ENCODE results near the gene POPDC2. TPM values are rescaled to one million over a fixed set of nuclear protein-coding genes. Genes with fewer than 3 reads are reported as not detected.

The POPDC2 gene
- total RNA-seq, 1 donor from 2014 or later = 1.6 TPM

- DNase-seq (ENCODE audit: extremely low read depth, low read depth, low spot score) = no peak
These were observed 17.5 kb downstream of the POPDC2 start for GRCh38 chr3:119642746-119643473.

GRCh38 chr3:119641416-119641815 is 19.0 kb downstream of the POPDC2 start:
- DNase-seq (ENCODE audit: extremely low read depth, low read depth, low spot score) = no peak

- no peak for DNase-seq (ENCODE audit: extremely low read depth, low read depth, low spot score)
These were observed 20.7 kb downstream of the POPDC2 start for GRCh38 chr3:119639494-119640350.

DNA sequence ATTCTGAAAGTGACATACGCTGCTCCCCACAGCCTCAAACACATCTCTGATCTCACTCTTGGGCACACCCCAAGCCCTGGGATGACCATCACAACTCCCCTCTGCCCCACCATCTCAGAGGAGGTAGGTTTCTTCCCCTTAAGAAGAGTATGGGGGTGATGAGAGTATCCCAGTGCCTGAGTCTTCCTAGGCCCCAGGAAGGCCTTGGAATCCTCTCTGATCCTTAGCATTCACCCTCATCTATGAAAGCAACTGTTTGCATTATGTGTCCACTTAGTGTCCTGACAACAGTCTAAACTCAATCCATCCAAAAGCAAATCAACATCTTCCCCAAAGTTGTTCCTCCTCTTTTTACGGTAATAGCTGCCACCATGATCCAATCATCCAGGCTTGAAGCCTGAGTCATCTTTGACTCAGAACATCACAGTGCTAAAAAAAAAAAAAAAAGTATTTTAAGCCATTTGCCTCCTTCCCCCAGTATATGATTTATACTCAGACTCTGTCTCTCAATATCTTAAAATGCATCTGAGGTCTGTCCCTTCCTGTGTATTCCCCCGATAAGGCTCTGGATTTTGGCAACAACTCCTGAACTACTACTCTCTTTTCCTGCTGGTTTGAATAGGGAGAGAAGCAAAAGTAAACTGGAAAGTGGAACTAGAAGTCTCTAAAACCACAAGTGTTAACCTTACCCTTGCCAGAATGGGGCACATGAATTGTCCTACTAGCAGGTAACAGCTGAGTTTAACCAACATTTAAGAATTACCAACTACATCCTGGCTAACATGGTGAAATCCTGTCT is 22.5 kb downstream of the POPDC2 start:
- peak; percentile 81 for DNase-seq (ENCODE audit: extremely low read depth, low read depth, low spot score)

- DNase-seq (ENCODE audit: extremely low read depth, low read depth, low spot score) = no peak
These were observed 23.3 kb downstream of the POPDC2 start for GRCh38 chr3:119636891-119637611.

GRCh38 chr3:119636249-119636648 is 24.1 kb downstream of the POPDC2 start:
- peak; percentile 39 for DNase-seq (ENCODE audit: extremely low read depth, low read depth, low spot score)

DNA sequence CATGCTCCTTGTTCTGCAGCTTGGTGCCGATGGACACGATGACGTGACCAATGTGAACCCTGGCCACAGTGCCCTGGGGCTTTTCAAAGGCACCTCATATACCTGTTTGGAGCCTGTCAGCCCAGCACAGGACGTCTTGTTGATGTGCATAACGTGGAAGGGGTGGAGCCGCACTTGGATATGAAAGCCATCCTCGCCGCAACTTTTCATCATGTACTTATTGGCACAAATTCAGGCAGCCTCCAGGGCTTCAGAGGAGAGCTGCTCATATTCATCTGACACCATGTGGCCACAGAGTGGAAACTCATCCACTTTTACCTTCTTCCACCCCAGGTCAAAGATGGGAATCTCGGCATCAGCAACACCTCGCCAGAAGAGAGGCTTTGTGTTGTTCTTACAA is 24.7 kb downstream of the POPDC2 start:
- DNase-seq (ENCODE audit: extremely low read depth, low read depth, low spot score) = no peak

DNA sequence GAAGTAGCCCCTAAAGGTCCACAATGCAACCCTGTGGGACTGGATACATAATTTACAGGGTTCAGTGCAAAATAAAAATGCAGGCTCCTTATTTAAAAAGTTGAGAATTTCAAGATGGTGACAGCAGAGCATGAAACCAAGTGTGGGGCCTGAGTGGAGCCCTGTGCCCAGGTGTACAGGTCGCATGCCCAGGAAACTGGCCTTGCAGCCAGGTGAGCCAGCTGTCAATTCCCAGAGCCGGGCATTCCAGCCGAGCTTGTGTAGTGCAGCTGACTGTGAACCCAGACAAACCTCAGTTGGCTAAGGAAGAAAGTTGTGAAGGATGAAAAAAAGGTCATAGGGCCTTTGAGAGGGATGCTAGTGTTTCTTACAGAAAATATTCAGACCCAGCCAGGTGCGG is 27.6 kb downstream of the POPDC2 start:
- no peak for DNase-seq (ENCODE audit: extremely low read depth, low read depth, low spot score)

- DNase-seq (ENCODE audit: extremely low read depth, low read depth, low spot score) = no peak
These were observed 28.2 kb downstream of the POPDC2 start for GRCh38 chr3:119632216-119632615.

DNA sequence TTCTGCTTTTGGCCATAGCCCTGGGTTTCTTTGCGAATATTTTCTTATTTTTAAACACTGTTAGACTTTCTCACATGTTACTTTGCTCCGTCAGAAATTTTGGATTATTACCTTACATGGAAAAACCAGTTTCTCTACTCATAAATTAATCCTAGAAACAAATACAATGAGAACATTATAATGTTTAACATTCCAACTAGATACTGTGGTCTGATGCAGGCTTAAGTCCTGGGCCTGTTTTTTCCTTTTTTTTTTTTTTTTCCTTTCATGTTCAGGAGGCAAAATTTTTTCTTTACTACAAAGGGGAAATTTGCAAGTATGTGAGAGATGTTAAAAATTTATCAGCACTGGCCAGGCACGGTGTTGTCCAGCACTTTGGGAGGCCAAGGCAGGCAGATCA is 28.9 kb downstream of the POPDC2 start:
- DNase-seq (ENCODE audit: extremely low read depth, low read depth, low spot score) = no peak

DNA sequence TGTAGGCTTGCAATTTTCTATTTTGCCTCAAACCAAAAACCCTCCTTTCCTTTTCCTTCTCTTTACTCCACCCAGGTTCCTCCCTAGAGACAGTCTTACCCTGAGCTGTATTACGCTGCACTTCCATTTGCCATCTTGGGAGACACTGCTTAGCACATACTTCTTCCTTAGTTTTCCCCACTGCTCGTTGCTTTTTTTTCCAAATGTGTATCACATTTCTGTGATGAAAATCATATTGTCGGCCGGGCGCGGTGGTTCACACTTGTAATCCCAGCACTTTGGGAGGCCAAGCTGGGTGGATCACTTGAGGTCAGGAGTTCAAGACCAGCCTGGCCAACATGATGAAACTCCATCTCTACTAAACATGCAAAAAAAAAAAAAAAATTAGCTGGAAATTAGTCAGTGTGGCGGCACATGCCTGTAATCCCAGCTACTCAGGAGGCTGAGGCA is 29.5 kb downstream of the POPDC2 start:
- no peak for DNase-seq (ENCODE audit: extremely low read depth, low read depth, low spot score)

DNA sequence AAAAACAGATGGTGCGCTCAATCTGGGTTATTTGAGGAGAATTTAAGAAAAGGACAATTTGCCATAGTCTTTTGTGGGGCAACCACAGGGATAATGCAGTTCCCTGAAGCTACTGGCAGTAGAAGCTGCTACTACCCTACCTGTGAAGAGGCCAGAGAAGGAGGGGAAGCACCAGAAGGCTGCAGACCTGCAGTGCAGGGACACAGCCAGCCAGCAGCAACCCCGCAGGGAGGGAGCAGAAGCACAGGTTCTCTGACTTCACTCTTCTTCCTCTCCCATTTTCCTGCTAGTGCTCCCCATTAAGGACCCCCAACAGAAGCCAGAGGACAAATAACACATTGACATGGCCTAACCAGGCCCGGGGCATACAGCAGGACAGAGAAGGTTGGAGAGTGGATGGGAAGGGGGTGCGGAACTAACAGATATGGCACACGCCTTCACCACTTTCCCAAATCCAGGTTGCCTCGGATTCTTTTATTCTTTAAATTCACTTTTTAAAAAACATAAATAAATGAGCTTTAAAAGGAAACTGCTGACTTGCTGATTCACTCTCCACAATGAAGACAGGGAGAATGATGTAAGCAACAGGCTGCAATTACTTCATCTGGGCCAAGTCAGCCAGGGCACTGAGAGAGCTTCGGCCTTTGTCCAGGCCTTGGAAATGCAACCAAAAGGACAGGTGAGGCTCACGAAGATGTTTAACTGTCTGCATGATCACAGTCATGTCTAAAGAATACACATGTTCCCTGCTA is 30.1 kb downstream of the POPDC2 start:
- DNase-seq (ENCODE audit: extremely low read depth, low read depth, low spot score) = no peak

- no peak for DNase-seq (ENCODE audit: extremely low read depth, low read depth, low spot score)
These were observed 31.5 kb downstream of the POPDC2 start for GRCh38 chr3:119628816-119629445.

- no peak for DNase-seq (ENCODE audit: extremely low read depth, low read depth, low spot score)
These were observed 32.0 kb downstream of the POPDC2 start for GRCh38 chr3:119628390-119628789.

DNA sequence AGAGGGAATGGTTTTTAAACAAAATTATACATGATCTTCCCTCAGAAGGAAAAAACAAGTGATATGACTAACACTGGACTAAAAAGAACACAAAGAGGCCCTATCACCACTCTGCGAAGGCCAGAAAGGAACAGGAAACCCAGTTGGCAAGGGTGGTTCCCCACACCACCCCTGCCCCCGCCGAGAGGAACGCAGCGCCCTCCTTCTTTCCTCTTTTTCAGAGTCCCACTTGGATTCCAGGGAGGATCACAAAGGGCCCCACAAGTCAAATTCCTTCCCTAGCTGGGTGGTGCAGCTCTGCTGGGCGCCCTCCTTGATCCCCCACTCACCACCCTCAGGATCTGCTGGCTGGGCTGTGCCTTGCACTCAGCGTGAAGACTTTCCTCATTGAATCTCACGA is 32.9 kb downstream of the POPDC2 start:
- no peak for DNase-seq (ENCODE audit: extremely low read depth, low read depth, low spot score)

- no peak for DNase-seq (ENCODE audit: extremely low read depth, low read depth, low spot score)
These were observed 34.2 kb downstream of the POPDC2 start for GRCh38 chr3:119626196-119626595.

GRCh38 chr3:119625451-119626153 is 34.8 kb downstream of the POPDC2 start:
- no peak for DNase-seq (ENCODE audit: extremely low read depth, low read depth, low spot score)

GRCh38 chr3:119624002-119624720 is 36.2 kb downstream of the POPDC2 start:
- no peak for DNase-seq (ENCODE audit: extremely low read depth, low read depth, low spot score)
